SK-N-SH (cell line): ENCODE measurements around the gene CATSPERD.

Experiments
- CHD2 ChIP-seq: fragments of 150-350 bp; IDR thresholded peaks from 2 replicates; pipeline ENCODE4 v1.6.1; 2018; ENCODE audit warnings: low read length; ENCODE audit not compliant: partially characterized antibody
- CTCF ChIP-seq: fragments of 200-600 bp; sonication (generic); IDR thresholded peaks from 2 replicates; pipeline ENCODE4 v1.6.1; 2017; ENCODE audit warnings: antibody characterized with exemption, mild to moderate bottlenecking, moderate library complexity
- GATA2 ChIP-seq: sonication (generic); formaldehyde crosslinking; IDR thresholded peaks from 2 replicates; pipeline ENCODE4 v1.5.0; 2020; ENCODE audit warnings: mild to moderate bottlenecking, missing genetic modification reagents
- POLR2AphosphoS5 ChIP-seq: IDR thresholded peaks from 2 replicates; pipeline ENCODE4 v1.6.1; 2012; ENCODE audit warnings: low read depth, low read length
- RAD21 ChIP-seq: IDR thresholded peaks from 2 replicates; pipeline ENCODE4 v1.6.1; 2012; ENCODE audit warnings: mild to moderate bottlenecking, low read length
- RCOR1 ChIP-seq: fragments of 150-350 bp; IDR thresholded peaks from 2 replicates; pipeline ENCODE4 v1.6.1; 2017; ENCODE audit warnings: antibody characterized with exemption, low read length
- SMC3 ChIP-seq: IDR thresholded peaks from 2 replicates; pipeline ENCODE4 v1.6.1; 2012; ENCODE audit warnings: low read depth, low read length, improper control_type of control experiment

- TF ChIP-seq RAD21 (no peak), CTCF (no peak), CHD2 (no peak), POLR2AphosphoS5 (no peak; the same call in 1 of the 2 replicates), GATA2 (no peak), SMC3 (no peak), RCOR1 (no peak)
Observed at GRCh38 chr19:5703819-5704818, 16.3 kb upstream of the CATSPERD start.
